ENCODE measurements around the gene TOMM7.

- TF ChIP-seq POLR2A (IDR thresholded peaks at IDR 0.05) = no peak
- no peak for TF ChIP-seq CTCF (IDR thresholded peaks at IDR 0.05)
Measured at GRCh38 chr7:22832401-22832800, 9.8 kb upstream of the TOMM7 start.
